NK-92 treated with Interleukin-12 subunit alpha and Interleukin-12 subunit beta, amount 100 ng/mL, for 24 hours (cell line): ENCODE measurements around the gene MYADML2.
"Not testable (repeated sequence)": the region's sequence is repeated elsewhere in the genome, so short reads cannot be mapped to it uniquely, and the experiment has no call there.

ENCODE experiments used
- DNase-seq: peaks from one replicate; lab custom pipeline; 2025; lab: John Stamatoyannopoulos, UW

MYADML2 gene

DNA sequence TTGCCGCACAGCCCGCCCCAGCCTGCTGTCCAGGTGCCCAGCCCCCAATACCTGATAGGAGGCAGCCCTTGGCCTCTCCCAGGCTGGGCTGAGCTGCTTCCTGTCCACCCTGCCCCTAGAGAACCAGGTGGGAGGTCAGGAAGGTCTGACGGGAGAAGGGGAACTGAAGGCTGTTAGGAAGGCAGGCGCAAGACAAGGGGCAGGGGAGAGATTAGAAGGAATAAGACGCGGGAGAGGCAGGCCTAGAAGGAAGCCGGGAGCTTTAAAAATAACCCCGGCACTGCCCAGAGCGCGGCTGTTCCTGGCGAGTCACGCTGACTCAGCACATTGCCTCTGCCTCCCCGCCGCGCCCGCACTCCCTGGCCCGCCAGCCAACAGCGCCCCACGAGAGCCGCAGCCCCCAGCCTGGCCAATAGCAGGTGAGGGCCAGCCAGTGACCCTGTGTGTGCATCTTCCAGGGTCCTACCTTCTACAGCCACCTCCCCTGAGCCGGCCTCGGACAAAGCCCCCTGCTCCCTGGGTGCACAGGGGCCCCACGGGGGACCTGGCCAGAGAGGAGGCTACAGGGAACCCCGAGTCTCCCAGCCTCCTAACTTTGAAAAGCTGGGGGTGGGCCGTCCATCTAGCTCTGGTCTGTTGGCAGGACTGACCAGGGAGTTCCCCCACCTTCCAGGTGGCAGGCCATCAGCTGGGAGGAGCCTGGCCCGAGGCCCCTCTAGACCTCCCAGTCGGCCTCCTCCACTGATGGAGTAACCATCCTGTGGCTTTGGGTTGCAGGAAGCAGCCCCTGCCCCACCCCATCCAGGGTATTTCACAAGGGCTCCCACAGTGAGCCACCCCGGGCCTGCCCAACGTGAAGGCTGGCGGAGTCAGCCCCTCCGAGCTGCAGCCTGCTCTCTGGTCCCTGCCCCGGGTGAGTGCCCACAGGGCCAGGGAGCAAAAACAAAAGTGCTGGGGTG, 23.5 kb downstream of the MYADML2 start:
- DNase-seq = no peak

DNA sequence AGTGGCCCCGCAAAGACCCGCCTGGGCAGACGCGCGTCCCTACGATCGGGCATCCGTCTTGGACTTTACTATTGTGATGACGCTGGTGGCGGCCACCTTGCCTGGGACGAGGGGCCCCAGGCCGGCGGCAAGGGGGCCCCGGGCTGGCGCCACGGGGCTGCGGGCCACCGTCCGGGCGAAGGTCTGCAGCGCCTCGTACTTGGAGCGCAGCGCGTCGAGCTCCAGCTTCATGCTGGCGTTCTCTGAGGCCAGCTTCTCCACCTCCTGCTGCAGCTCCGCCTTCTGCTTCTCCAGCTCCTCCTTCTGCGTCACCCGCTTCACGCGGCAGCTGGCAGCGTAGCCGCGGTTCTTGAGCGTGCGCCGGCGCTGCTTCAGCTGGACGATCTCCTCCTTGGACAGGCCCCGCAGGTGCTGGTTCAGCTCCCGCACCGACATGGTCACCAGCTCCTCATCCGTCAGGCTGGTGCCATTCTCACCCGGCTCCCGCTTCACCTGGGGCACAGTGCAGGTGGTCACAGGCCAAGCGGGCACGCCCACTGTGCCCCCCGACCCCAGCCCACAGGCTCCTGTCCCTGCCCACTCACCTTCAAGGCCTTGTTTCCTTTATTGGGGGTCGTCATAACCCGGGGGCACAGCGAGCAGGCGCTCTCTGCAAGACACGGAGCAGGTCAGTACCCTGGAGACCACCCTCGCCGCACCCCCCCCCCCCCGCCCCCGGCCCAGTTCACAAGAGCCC, 24.3 kb downstream of the MYADML2 start:
- no peak for DNase-seq

DNA sequence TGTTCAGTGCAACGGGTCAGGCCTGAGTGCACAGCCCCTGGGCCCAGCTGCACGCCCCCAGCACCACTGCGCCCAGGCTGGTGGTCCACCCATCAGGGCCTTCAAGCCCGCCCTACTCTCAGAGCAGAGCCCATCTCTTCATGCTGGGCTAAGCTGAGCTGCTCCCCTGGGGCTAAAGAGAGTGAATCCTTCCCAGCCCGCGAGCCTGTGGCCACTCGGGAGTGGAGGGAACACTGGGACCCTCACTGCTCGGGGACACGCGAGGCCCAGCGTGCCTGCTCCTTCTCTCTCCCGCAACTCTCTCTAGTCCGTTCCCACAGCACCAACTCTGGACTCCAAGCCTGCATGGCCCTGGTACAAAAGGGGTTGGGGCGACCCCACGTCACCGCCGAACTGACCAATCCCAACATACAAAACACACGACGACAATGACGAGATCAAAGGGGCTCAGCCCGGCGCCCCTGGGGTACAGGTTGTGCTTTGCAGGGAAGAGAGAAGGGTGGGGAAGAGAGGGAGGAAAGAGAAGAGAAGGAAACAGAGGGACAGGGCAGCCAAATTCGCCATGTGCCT, 25.0 kb downstream of the MYADML2 start:
- DNase-seq = no peak

DNA sequence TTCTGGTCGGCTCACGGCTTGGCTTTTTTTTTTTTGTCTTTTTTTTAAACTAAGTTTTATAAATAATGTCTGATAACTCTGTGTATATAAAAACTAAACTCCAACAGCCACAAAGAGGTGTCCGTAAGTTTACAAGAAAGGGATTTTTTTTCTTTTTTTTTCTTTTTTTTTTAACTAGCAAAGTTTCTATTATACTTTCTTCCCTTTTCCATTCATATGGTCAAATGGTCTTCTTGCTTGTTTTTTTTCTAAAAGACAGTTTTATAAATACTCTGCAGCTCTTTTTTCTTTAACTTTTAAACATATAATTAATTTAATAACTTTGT, 25.5 kb downstream of the MYADML2 start:
- no peak for DNase-seq

DNA sequence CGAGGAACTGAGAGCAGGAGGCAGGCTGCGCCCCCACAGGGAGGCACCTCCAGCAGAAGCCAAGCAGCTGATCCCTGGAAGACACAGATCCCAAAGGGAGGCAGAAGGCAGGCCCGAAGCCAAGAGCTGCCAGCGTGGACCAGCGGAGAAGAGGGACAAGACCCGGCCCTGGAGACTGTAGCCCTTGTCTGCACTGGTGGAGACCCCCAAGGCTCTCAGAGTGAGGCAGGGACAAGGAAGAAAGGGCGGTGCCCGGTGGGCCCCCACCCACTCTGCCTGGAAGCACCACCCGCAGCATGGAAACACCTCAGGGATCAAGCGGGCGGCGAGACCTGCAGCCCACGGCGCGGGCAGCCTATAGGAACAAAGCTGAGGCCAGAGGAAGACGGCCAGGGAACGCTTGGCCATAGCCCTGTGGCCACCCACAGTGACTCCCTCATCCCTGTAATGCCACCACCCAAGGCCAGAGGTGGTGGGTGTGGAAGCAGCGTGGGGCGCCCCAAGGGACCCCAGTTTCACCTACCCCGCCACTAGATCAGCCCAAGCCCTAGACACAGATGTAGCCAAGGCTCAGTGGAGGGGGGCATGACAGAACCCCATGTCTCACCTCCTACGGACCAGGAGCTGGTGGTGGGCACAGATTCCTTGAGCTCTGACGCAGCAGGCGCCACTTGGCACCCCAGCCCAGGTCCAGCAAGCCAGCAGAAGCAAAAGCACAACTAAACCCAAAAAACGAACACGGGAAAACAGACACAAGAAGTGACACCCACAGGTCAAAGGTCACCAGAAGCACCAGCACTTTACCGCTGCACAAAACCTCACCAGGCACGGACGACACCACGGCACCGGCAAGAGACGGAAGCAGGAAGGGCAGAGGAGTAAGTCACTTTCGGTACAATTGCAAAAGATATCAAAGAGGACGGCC, 26.2 kb downstream of the MYADML2 start:
- DNase-seq = no peak

DNA sequence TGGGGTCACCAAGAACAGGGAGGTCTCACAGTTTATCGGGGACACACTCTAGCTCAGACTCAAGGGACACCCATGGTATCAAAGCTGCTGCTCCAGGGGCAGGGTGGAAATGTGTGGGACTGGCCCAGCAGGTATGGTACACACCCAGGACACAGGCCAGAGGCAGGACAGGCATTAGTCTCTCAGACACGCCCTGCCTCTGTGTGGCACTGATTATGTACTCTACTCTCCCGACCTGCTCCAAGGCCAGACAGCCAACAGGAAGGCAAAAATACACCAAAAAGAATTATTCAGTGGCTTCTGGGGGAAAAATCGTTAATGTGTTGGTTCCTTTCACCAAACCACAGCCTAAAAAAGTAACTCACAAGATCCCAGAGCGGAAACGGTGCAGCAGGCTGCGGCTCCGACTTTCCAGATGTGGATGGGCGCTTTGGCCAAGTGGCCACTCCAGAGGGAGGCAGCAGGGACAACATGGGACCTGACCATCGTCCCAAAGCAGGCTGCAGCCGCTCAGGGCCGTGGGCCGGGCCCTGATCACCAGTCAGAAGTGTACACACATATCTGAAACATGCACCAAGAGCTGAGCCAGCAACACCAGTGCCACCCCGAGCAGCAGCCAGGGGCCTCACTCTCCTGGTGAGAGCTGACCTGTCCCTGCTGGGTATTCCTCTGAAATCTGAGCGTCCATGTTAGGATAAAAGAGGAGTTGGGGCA, 28.0 kb downstream of the MYADML2 start:
- no peak for DNase-seq

DNA sequence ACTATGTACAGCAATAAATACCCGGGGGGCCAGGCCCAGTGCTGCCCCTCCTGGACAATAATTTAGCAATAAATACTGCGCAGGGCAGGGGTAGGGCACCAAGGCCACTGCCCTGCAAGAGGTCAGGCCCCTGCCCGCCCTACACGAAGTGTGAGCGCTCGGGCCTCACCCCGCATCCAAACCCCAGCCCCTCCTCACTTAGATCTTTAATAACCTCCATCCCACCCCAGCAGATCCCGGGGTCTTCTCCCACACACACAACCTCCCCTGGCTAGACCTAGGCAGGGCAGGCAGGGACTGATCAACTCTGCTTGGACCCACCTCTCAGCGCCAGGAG, 28.7 kb downstream of the MYADML2 start:
- DNase-seq = not testable (repeated sequence)

DNA sequence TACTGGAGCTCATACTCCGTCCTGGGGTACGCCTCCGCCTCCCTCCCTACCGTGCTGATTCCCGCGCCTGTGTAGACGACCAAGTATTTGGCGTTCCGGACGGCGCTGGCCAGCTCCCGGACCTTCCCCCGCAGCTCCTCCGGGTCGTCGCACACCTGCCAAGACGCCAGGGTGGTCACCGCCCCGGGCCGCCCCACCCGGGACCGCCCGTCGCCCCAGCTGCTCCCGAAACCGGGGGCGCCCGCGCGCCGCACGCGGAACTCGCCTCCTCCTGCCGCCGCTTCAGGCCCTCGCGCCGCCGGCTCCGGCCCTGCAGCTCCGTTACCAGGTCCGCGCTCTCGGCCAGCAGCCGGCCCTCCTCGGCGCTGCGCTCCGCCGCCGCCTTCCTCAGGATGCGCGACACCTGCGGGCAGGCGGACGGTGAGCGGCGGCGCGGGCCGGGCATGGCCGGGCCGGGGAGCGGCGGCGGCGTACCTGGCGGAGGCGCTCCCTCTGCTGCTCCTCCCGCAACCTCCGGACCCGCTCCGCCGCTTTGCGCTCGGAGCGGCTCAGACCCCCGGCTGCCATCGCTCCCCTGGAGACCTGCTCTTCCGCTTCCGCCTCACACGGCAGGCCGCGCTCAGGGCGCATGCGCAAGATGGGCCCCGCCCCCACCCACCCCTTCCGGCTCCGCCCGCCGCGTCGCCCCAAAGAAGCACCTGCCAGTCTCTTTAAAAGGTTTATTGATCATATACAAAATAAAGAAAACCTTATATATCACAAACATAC, 29.3 kb downstream of the MYADML2 start, which contains the start of gene SIRT7:
Gene SIRT7 (minus strand): TSS at position 612 of the 768 bp plus-strand sequence. CDS start 45 bp downstream, at position 567.
- peak; percentile 75 for DNase-seq

DNA sequence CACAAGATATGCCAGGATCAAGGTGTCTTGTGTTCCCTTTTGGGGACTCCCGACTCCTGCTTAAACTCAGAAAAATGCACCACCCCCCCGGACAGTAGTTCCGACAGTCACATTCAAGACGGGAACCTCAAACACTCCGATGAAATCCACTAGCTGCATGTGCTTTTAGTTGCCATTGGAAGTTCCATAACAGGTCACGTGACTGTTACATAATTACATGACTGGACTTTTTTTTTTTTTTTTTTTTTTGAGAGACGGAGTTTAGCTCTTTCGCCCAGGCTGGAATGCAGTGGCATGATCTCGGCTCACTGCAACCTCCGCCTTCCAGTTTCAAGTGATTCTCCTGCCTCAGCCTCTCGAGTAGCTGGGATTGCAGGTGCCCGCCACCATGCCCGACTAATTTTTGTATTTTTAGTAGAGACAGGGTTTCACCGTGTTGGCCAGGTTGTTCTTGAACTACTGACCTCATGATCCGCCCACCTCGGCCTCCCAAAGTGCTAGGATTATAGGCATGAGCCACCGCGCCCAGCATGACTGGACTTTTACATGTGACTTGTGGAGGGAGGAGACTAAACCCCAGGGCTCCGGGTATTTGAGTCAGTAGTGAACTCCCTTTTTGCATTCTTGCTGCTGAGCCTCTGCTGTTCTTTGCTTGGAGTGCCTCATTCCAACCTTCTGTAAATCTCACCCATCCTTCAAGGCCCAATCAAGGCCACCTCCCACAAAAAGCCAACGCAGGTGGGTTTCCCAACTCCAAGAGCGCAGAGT, 30.6 kb downstream of the MYADML2 start:
- no peak for DNase-seq

DNA sequence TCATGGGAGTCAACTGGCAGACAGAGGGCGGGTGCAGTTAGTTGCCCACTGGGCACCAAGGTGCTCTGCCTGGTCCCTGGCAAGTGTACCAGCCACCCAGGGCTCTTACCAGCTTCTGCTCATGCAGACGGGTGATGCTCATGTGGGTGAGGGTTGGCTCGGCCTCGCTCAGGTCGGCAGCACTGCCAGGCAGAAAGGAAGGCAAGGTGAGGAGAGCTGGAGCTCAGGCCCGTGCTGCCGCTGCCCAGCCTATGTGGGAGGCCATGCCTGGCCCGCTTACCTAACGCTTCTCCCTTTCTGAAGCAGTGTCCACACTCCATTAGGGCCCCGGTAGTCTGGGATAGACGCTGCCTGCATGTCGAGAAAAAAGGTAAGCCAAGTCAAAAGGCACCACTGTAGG, 31.7 kb downstream of the MYADML2 start:
- no peak for DNase-seq

DNA sequence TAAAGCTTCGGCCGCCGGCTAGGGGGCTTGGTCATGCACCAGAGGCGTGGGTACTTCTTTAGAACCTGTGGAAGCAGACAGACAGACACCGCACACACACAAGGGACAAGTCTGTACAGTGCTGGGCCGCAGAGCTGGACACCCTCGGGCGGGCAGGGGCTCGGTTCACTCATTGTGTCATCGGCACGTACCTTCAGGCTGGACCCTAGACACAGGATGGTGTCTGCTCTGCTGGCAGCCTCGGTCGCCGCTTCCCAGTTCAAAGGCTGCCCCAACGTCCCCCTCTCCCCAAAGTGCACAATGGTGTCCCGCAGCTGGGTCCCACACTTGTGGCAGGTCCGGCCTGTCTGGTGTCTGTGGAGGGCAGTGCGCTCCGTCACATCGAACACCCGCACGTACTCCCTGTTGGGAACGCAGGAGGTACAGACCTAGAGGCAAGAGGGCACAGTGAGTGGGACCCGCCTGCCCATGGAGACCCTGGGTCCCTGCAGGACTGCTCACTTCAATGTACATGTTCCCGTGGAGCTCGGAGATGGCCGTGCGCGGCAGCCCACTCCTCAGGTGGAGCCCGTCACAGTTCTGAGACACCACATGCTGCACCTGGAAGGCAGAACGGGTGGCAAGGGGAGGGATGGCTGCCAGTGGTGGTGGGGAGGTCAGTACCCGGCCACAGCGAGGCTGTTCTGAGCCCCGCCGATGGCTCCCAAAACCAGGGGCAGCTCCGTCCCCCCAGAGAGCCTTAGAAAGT, 32.8 kb downstream of the MYADML2 start:
- DNase-seq = no peak

DNA sequence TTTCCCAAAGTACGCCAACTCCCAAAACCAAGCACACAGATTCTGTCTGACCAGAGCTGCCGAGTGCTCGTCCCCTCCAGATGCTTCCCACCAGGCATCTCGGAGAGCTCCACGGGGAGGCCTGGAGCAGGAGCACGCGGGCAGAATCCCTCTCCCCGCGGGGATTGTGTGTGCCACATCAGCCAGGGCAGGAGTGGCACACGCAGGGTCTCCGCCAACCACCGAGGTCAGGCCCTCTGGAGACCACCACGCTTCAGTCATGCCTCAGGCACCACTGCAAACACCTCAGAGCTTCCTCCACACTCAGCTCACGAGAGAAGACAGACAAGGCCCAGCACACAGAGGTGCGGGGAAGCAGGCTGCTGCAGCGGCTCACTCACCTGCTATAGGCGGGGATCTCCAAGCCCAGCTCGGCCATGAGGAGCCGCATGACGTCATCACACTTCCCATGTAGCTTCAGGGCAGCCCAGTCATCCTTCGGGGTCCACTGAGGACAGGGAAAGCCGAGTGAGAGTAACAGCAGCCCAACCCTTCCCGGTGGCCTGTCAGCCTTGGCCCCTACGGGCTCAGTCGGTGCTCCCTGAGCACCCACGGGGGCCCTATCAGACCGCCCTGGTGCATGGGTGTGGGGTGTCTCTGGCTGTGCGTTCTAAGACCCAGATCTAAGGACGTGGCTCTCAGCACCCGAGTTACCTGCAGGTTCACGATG, 33.5 kb downstream of the MYADML2 start:
- no peak for DNase-seq

DNA sequence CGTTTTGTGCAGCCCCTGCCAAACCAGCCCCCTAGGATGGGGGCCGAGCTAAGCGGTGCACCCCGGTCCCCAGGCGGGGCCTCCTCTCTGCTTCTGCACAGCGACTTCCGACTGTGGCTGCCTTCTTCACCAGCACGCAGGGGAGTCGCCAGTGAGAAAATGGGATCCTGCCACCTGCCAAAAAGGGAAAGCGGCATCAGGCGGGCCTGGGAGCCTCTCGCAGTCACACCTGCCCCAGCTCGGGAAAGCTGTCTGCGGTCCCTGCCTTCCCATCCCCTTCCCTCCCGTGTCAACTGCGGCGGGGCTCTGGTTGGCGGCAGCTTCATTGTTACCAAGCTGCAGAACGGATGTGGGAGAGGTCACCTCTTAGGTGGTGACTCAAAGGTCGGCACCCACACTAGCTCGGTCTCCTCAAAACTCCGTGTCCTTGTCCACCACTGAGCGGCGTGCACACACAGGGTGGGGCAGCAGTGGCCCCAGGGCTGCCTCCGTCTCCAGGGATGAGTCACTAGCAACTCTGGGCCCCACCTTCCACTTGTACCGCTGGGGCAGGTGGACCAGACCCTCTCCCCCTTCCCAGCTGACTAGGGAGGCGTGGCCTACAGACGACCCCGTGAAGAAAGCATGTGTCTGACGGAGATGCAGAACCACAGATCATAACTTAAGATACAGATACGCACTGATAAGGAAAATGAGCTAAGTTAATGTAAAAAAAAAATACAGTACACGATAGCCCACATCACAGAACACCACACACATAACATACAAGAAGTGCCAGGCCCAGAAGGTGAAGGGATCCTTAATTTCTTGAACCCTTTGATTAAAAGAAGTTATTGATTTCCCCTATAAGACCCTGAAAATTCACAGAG, 34.4 kb downstream of the MYADML2 start:
- DNase-seq = no peak

DNA sequence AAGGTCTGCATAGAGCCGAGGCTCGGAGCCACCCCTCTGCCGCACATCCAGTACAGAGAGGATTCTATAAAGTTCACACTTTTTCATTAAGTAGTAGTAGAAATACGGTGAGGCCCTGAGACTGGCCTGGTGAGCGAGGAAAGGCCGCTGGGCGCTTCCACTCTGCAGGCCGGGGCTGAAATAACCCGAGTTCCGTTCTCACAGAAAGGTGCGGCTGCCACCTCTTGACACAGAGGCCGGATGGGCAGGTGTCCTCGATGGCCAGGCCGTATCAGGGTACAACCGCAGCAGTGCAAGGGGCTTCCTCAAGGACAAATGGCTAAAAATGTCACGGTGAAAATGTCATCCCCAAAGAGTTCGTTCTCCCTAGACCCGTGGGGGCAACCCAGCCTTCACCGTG, 35.1 kb downstream of the MYADML2 start:
- no peak for DNase-seq

DNA sequence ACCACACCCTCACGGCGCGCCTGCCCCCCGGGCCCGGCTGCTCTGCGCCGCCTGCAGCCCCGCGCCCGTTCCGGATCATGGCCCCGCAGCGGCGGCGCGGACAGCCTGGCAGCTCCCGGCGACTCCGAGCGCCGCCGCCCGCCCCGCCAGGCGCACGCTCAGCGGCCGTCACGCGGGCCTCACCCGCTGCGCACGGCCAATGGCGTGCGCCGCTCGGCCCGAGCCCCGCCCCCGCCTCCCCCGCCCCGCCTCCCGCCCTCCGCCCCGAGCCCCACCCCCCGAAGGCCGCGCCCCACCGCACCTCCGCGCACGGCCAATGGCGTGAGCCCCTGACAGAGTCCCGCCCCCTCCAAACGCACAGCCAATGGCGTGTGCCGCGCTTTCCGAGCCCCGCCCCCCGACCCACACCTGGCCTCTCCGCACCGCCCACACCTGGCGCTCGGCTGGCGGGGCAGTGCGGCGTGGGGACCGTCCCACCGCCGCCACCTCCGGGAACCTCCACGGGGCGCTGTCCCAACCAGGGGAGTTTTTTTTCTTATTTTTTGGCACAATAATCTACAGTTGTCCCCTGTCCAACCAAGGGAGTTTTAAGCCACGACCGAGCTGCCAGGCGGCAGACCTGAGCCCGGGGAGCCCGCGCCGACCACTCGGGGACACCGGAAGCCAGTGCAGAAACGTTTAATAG, 35.6 kb downstream of the MYADML2 start, which contains the start of gene PCYT2:
Gene PCYT2 (minus strand): TSS at position 123 of the 685 bp plus-strand sequence. CDS start 44 bp downstream, at position 79.
- DNase-seq = peak; percentile 86

DNA sequence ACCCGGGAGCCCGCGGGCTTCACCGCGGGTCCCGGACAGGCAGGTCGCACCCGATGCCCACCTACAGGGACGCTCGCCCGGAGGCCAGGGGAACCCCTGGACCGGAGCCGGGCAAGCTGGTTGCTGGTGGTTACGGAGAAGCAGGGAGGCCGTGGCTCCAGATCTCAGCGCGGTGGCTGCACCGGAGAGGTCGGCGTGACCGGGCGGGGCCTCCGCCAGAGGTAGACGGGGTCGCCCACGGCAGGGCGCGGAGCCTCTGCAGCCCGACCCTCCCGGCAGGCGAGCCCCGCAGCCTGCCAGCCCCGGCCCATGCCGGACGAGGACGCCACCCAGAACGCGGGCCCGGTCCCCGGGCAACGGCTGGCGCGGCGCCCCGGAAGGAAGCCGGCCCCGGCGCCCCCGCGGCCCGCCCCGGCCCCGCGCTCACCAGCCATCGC, 36.2 kb downstream of the MYADML2 start:
- no peak for DNase-seq
